Fibroblast of the aortic adventitia (primary cell): ENCODE results near the gene PDPN. TPM values are rescaled to one million over a fixed set of nuclear protein-coding genes. Genes with fewer than 3 reads are reported as not detected.

Experiments
- DNase-seq: peaks from one replicate; pipeline ENCODE4 v3.0.0-alpha.2; 2010; ENCODE audit warnings: low read depth
- H3K4me3 ChIP-seq: 2 replicates; pipeline ENCODE4 v1.5.1; 2011; ENCODE audit warnings: low read depth, mild to moderate bottlenecking, control low read depth, low read length, moderate library complexity
- CTCF ChIP-seq: IDR thresholded peaks from 2 replicates; pipeline ENCODE4 v1.5.1; 2011; ENCODE audit warnings: mild to moderate bottlenecking, low read length, control low read depth, inconsistent platforms; ENCODE audit not compliant: insufficient read depth
- total RNA-seq: library from RNA; depleted of rRNA; stranded (reverse); fragments of >200 nt; gene quantifications from 2 replicates; pipeline ENCODE4 v1.2.3, GENCODE V29; 2012; ENCODE audit warnings: low replicate concordance

The PDPN gene
- total RNA-seq, 1 donor = 2.0 TPM

GRCh38 chr1:13570924-13571323 is 12.7 kb upstream of the PDPN start:
- peak; percentile 12 for TF ChIP-seq CTCF
- DNase-seq = no peak

DNA sequence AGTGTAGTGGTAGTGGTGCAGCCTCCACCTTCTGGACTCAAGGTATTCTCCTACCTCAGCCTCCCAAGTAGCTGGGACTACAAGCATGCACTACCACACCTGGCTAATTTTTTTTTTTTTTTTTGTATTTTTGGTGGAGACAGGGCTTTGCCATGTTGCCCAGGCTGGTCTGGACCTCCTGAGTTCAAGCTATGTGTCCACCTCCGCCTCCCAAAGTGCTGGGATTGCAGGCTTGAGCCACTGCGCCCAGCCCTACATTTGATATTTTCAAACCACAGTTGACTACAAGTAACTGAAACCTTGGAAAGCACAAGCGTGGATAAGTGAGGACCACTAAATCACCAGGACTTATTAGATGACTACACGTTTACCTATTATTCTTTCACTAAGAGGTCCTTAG is 10.0 kb upstream of the PDPN start:
- no peak for DNase-seq
- no peak overlapping the region for H3K4me3 ChIP-seq
- no peak for TF ChIP-seq CTCF

More at GRCh38 chr1:13570924-13571323, 12.7 kb upstream of the PDPN start:
- H3K4me3 ChIP-seq = no peak overlapping the region

DNA sequence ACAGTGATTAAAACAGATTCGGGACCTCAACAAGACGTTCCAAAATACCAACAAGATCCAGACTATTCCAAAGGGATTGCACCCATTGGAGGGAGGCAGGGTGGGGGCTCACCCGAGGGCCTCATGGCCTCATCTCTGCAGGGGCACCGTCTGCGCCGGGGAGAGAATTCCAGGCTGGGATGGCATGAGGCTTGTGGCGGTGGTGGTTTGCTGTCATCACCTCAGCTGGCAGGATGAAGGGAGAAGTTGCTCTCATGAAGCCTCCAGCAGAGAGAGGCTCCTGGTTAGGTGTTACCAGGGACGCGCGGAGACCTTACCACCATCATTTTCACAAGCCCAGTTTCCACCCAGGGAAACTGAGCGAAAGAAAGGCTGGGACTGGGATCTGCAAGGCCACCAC is 6.7 kb upstream of the PDPN start:
- TF ChIP-seq CTCF = no peak
- H3K4me3 ChIP-seq = no peak overlapping the region
- DNase-seq = no peak

DNA sequence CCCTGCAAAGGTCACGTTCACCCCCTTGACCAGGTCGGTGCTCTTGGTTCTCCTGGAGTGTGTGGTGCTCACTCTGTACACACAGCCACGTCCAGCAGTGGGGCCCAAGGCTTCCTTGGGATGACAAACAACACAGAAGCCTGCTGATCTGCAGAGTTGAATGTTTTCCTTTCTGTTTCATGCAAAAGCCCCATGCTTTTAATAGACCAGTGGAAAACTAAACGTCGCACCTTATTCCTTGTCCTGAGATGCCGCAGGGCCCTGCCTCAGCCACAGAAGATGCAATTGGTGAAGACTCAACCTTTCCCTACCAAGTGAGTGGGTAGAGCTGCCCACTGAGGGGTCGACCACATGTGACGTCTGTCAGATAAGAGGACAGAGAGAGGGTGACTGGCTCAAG is 5.8 kb upstream of the PDPN start:
- DNase-seq = no peak
- H3K4me3 ChIP-seq = no peak overlapping the region
- TF ChIP-seq CTCF = no peak

- no peak for DNase-seq
- no peak overlapping the region for H3K4me3 ChIP-seq
- TF ChIP-seq CTCF = no peak
Measured at GRCh38 chr1:13581446-13581845, 2.2 kb upstream of the PDPN start.

DNA sequence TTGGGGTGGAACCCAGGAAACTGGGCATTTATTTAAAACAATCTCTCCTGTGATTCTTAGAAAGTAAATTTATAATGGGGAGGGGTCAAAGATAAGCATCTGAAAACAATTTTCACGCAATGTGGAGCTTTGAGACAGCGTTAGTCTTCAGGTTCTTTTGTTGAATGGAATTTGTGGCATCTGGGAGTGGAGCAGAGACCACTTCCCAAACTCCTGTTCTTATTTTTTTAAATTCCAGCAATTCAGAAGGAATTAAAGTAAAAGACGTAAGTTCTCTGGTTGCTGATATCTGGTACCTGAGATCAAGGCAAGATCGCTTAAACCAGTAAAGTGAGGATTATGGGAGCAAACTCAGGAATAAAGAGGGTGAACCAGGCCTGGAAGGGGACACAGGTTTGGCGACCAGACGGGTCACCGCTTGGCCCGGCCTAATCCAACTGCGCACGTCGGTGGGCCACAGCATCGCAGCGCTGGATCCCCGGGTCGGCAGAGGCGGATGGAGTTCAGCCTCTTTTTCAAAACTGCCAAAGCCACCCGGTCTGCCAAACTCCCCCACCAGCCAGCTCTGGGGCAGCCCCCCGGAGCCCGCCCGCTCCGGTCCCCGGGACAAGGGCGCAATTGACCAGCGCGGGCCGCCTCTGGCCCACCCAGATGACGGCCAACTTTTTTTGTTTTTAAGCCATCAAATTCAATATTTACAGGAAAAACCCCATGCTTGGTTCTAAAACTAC is 754 bp upstream of the PDPN start:
- DNase-seq = no peak
- H3K4me3 ChIP-seq = no peak overlapping the region
- no peak for TF ChIP-seq CTCF
